Measurements from ENCODE around the gene CSN2.

GRCh38 chr4:69910016-69910782 lies 55.3 kb downstream of the CSN2 start:
- TF ChIP-seq CTCF (IDR thresholded peaks at IDR 0.05; ENCODE audit: extremely low read depth in 1 of 2, insufficient read depth in 1 of 2, low read depth in 1 of 2, low read length in 2 of 2) (no peak), POLR2AphosphoS5 (IDR thresholded peaks at IDR 0.05; ENCODE audit: insufficient read depth, low read depth, low read length) (no peak), EZH2 (IDR thresholded peaks at IDR 0.05; ENCODE audit: borderline replicate concordance, low read depth, low read length, severe bottlenecking) (no peak), MAX (IDR thresholded peaks at IDR 0.05; ENCODE audit: insufficient read depth, insufficient read length) (no peak), POLR2A (IDR thresholded peaks at IDR 0.05; ENCODE audit: low read depth, low read length) (no peak), JUN (IDR thresholded peaks at IDR 0.05; ENCODE audit: borderline replicate concordance, insufficient read depth, insufficient read length, low read depth) (no peak), MYC (IDR thresholded peaks at IDR 0.05; ENCODE audit: low read depth, low read length) (no peak), GATA2 (IDR thresholded peaks at IDR 0.05; ENCODE audit: insufficient read depth, insufficient read length, low read depth, low read length) (no peak)
